GM18858 (cell line): ENCODE measurements around the gene CD74.

Experiments used
- ATAC-seq: cut with Tn5 transposase; IDR thresholded peaks from one replicate; pipeline ENCODE4 v1.9.1; 2021; ENCODE audit not compliant: unreplicated experiment

The CD74 gene

DNA sequence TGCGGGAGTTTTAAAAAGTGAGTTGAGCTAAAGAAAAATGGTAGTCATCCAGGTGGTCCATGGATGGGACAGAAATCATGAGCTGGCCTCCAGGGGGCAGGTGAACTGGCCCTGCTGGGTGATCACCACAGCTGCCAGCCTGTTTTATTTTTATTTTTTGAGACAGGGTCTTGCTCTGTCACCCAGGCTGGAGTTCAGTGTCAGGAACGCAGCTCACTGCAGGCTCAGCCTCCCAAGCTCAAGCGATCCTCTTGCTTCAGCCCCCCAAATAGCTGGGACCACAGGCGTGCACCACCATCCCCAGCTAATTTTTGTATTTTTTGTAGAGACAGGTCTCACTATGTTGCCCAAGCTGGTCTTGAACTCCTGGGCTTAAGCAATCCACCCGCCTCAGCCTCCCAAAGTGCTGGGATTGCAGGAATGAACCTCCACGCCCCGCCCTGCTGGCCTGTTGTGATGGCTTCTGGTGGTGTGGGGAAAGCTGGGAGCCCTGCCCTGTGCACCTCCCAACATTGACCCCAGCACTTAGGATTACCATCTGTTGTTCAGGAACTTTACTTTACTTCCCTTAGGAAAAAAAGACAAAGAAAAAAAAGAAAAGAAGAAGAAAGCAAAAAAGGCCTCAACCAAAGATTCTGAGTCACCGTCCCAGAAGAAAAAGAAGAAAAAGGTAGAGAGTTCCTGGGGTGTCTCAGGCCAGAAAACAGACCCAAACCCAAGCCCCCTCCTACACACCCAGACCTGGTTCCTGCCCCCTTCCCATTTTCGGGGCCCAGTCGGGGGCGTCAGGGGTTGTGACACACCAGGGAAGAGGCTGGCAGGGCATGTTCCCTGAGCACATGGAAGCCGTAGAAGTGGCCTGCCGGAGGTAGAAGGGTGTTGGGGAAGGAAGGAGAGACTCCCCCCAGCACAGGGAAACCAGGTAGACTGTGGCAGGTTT lies 14.7 kb downstream of the CD74 start:
- no peak for ATAC-seq

DNA sequence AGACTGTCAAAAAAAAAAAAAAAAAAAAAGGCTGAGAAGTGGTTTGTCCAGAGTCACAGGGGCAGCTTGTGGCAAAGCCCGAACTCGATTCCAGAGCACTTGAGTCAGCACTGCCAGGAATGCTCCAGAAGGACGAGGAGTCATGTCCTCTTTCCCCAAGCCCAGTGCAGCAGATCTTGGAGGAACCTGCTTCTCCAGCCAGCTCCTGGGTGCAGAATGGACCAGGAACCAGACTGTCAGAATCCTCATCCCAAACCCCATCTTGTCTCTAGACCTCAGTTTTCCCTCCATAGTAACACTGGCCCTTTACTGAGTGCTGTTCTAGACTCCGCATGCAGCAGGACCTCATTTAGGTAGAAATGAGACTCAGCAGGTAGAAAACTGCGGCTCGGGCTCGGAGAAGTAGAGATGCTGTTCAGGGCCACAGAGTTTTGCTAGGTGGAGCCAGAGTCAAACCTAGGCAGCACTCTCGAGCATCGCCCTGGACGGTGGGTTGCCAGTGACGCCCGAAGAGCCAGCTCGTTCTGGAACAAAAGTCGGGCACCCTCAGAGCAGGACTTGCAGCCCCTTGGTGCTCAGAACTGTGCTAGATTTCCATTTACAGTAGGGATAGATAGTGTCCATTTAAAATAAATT lies 15.4 kb downstream of the CD74 start:
- ATAC-seq = no peak

DNA sequence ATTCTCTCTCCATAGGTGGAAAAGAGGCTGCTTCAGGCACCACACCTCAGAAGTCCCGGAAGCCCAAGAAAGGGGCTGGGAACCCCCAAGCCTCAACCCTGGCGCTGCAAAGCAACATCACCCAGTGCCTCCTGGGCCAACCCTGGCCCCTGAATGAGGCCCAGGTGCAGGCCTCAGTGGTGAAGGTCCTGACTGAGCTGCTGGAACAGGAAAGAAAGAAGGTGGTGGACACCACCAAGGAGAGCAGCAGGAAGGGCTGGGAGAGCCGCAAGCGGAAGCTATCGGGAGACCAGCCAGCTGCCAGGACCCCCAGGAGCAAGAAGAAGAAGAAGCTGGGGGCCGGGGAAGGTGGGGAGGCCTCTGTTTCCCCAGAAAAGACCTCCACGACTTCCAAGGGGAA lies 16.4 kb downstream of the CD74 start:
- ATAC-seq = no peak

DNA sequence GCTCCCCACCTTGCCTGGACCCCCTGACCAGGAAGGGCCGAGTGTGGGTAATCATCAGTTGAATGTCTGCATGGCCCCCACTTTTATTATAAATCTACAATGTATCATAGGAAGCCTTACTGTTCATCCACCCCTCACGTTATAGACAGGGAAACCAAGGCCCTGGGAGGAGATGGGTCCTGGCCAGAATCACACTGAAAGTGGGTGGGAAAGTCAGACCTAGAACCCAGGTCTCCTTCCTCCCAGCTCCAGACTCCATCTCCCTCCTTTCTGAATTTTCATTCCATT lies 17.1 kb downstream of the CD74 start:
- ATAC-seq = no peak

- ATAC-seq = no peak
Observed at GRCh38 chr5:150394912-150395687, 17.6 kb downstream of the CD74 start.

GRCh38 chr5:150394131-150394530 lies 18.6 kb downstream of the CD74 start:
- no peak for ATAC-seq

- no peak for ATAC-seq
Observed at GRCh38 chr5:150393096-150393645, 19.5 kb downstream of the CD74 start.

- ATAC-seq = no peak
Observed at GRCh38 chr5:150392680-150393079, 20.0 kb downstream of the CD74 start.

- ATAC-seq = no peak
Observed at GRCh38 chr5:150391986-150392385, 20.7 kb downstream of the CD74 start.

GRCh38 chr5:150391064-150391834 lies 21.5 kb downstream of the CD74 start:
- no peak for ATAC-seq

GRCh38 chr5:150389531-150390266 lies 23.0 kb downstream of the CD74 start:
- ATAC-seq = no peak

DNA sequence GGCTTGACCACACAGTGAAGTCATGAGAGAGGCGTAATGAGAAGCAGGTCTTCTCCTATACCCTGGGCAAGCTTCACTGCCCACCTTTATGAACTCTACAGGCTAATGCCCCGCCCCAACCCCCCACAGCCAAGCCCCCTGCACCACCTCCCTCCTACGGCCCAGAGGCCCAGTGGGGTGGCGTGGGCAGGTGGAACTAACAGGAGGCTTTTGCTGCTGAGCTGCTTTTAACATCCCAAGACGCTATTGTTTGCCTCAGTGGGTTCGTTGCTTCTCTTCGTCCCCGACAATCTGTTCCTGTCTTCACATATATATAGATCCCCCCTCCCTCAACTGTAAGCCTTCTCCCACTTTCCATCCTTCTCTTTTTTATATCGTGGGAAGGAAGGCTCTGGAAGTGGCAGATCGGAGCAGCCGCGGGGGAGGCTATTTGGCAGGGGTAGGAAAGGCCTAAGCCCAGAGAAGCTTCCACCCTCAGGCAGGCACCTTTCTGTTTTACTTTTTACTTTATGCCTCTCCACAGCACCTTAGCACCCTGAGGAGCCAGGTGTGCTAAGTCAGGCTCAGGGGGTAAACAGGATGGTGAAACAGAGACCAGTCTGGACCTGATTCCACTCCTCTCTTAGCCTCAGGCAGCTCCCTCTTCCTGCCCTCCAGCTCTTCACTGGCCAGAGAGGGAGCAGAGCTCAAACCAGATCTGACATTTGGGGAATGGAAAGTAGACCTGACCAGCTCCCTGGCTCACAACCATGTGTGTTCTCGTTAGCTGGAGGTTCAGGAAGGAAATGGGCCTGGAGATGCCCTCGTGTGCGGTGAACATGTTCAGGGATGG lies 26.5 kb downstream of the CD74 start:
- ATAC-seq = no peak

GRCh38 chr5:150384701-150385100 lies 28.0 kb downstream of the CD74 start:
- ATAC-seq = no peak

DNA sequence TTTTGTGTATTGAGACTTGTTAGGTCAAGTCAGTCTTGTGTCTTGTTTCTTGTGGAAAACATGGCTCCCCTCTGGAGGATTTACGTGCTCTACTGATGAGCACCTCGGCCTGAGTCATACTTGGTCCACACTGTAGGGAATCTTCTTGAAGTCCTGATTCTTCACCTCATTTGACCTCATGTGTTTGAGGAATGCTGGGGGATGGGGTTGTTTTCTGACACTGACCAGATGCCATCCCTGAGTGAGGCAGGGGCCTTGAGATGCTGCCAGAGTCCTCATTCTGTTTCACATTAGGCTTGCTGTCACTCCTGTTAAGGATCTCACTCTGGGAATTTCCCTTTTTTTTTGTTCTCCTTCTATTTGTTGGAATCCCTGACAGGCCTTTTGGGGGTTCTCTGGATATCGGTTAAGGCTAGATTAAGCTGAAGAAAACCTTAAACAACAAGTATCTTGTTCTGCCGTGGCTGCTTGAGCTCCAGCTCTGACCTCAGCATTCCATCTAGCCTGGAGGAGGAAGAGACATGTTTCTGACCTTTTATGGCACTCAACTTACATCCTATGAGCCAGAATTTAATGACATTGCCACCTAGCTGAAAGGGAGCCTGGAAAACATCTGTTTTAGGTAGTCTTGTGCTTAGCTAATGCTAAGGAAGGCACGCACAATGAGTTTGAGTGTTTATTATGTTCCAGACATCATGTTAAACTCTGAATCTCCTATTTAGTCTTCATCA lies 34.6 kb downstream of the CD74 start:
- no peak for ATAC-seq

DNA sequence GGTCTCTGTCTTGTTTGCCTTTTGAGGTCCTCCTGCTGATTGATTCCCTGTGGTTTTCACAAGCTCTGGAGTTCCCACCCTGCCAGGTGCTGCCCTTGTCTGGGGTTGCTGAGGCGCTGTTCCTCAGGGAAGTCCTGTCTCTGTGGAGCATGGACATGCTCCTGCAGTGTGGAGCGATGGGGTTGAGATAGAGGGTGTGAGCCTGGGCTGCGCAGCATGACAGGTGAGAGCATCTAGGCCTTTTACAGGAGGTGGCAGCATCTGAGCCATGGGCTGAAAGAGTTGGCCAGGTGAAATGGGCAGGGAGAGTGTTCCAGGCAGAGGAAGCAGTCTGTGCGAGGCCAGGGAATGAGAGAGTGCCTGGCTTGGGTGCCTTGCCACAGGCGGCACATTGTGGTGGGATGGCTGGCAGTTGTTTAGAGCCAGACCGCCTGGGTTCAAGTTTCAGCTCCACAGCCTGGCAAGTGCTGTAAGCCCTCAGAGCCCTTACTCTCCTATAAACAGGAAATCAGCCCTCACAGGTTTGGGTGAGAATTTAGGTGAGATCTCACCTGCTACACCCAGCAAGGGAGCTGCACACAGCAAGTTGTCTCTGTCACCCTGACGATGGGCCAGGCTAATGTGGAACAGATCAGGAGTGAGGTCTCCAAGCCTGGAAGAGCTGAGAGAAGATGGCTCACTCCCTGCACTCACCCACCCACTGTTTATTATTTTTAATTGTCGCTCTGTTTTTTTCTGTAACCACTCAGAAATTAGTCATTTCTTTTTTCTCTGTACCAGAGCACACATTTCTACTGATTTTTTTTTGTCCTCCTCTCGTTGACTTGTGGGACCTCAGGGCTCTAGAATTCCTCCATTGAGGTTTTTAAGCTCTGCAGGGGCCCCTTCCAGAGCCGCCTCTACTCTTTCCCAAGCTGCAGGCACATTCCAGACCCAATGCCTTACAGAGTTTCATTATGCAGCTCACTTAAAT lies 35.6 kb downstream of the CD74 start:
- ATAC-seq = no peak

DNA sequence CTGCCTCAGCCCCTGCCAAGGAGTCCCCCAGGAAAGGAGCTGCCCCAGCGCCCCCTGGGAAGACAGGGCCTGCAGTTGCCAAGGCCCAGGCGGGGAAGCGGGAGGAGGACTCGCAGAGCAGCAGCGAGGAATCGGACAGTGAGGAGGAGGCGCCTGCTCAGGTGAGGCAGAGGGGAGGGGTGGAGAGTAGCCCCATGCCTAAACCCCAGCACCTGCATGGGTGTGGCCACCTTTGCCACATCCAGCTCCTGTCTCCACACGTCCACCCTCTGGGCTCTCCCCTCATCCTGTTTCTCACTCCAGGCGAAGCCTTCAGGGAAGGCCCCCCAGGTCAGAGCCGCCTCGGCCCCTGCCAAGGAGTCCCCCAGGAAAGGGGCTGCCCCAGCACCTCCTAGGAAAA lies 38.1 kb downstream of the CD74 start:
- ATAC-seq = no peak

DNA sequence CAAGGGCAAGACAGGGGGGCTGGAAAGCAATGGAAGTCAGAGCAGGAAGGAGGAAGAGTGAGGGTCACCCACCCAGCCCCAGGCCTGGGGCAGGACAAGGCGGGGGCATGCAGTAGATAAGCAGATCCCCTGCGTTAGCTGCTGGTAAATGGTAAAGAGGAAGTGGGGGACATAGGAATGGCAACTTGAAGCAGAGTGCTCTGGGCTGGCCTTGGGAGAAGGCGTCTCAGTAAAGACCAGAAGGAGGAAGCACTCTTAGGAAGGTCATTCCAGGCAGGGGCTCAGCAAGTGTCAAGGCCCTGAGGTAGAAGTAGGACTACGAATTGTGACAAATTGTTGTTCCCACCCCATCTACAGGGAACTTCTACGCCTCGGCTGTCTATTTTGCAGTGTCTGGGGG lies 40.1 kb downstream of the CD74 start:
- ATAC-seq = no peak
